SU-DHL-6 (cell line): Measurements from ENCODE around the gene PITPNM3.

ENCODE experiments used
- CTCF ChIP-seq: fragments of 200-600 bp; sonication (generic); IDR thresholded peaks from one replicate; pipeline ENCODE4 v1.5.1; 2017; ENCODE audit warnings: antibody characterized with exemption, mild to moderate bottlenecking, low read length, moderate library complexity; ENCODE audit not compliant: insufficient read depth, poor library complexity, severe bottlenecking
- EZH2phosphoT487 ChIP-seq: fragments of 200-600 bp; sonication (generic), shearing (Covaris generic); conservative IDR thresholded peaks from 2 replicates; pipeline ENCODE4 v1.6.1; 2018; ENCODE audit warnings: mild to moderate bottlenecking, antibody characterized with exemption, low read length, moderate library complexity, mixed read lengths

- TF ChIP-seq CTCF = no peak
- no peak for TF ChIP-seq EZH2phosphoT487
Measured at GRCh38 chr17:6539871-6540270, 16.5 kb downstream of the PITPNM3 start.
